ENCODE measurements around the gene TBCD.

The TBCD gene

GRCh38 chr17:82812601-82813000, 60.7 kb downstream of the TBCD start:
- no peak for DNase-seq

- no peak for DNase-seq
Measured at GRCh38 chr17:82813299-82814051, 61.6 kb downstream of the TBCD start.

- DNase-seq: no peak
Measured at GRCh38 chr17:82814834-82815233, 63.0 kb downstream of the TBCD start.

GRCh38 chr17:82815354-82815753, 63.5 kb downstream of the TBCD start:
- no peak for DNase-seq

GRCh38 chr17:82815790-82816305, 64.0 kb downstream of the TBCD start:
- DNase-seq: no peak

GRCh38 chr17:82816358-82816757, 64.5 kb downstream of the TBCD start:
- DNase-seq: no peak

GRCh38 chr17:82817947-82818346, 66.1 kb downstream of the TBCD start:
- DNase-seq: no peak

- DNase-seq: no peak
Measured at GRCh38 chr17:82820278-82821251, 68.7 kb downstream of the TBCD start.

- no peak for DNase-seq
Measured at GRCh38 chr17:82821554-82821953, 69.7 kb downstream of the TBCD start.

- no peak for DNase-seq
Measured at GRCh38 chr17:82822281-82822680, 70.4 kb downstream of the TBCD start.

GRCh38 chr17:82823004-82823403, 71.1 kb downstream of the TBCD start:
- DNase-seq: no peak

GRCh38 chr17:82825540-82826124, 73.8 kb downstream of the TBCD start:
- no peak for DNase-seq

- DNase-seq: no peak
Measured at GRCh38 chr17:82826211-82826610, 74.3 kb downstream of the TBCD start.

GRCh38 chr17:82826956-82827355, 75.1 kb downstream of the TBCD start:
- DNase-seq: no peak

- no peak for DNase-seq
Measured at GRCh38 chr17:82828875-82829487, 77.1 kb downstream of the TBCD start.

- DNase-seq: no peak
Measured at GRCh38 chr17:82830249-82830661, 78.4 kb downstream of the TBCD start.

- no peak for DNase-seq
Measured at GRCh38 chr17:82831041-82831817, 79.4 kb downstream of the TBCD start.

GRCh38 chr17:82831818-82832200, 79.9 kb downstream of the TBCD start:
- DNase-seq: no peak

GRCh38 chr17:82832411-82832810, 80.5 kb downstream of the TBCD start:
- DNase-seq: no peak

- DNase-seq: no peak
Measured at GRCh38 chr17:82832881-82833475, 81.1 kb downstream of the TBCD start.

- DNase-seq: no peak
Measured at GRCh38 chr17:82835122-82835521, 83.3 kb downstream of the TBCD start.
